CD4-positive, alpha-beta T cell treated with Interleukin-6 for 4 hours (primary cell): ENCODE results near the gene IL1RAPL2.
"Not testable (repeated sequence)": the region's sequence is repeated elsewhere in the genome, so short reads cannot be mapped to it uniquely, and the experiment has no call there.

Source experiments
- DNase-seq: peaks from one replicate; pipeline ENCODE4 v3.0.0-alpha.2; 2020; ENCODE audit warnings: mixed read lengths

IL1RAPL2 gene

DNA sequence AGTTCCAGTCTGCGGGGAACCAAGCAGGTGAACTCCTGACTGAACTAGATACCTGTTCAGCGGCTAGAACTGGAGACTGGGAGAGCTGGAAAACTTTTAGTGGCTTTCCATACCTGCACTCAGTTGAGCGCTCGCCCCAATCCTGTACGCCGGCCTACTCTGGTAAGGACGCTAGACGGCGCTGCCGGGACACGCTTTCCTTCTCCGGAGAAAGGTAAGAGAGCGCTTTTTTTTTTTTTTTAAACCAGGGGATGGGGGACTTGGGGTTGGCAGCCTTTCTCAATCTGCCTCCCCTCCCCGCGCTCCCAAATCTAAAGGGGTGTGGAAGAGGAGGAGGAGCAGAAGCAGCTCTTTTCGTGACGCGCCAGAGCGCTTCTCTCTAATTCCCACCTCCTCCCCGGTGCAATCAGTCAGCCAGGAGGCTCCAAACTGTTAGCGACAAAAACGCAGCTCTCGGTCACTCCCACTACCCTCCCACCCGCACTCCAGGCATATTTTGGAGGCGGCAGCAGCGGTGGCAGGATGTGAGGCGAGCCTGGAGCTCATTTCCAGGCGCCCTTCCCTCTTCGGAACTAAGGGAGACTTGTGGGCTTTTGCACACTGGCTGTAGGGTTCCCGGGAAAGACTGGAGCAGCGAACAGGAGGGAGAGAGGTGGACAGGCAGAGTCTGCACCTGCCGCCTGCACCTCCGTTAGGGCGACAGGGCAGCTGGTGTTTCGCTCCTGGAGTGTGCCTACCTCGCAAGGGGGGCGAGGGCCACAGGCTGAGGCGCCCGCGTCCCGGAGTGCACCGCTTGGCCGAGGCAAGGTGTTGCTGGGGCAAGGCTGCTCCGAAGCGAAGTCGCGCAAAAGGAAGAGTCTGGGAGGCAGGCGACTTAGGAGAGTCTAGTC lies at the start of gene IL1RAPL2:
Gene IL1RAPL2, plus strand, starts transcription at position 409 of the 890 bp plus-strand sequence.
- no peak for DNase-seq

DNA sequence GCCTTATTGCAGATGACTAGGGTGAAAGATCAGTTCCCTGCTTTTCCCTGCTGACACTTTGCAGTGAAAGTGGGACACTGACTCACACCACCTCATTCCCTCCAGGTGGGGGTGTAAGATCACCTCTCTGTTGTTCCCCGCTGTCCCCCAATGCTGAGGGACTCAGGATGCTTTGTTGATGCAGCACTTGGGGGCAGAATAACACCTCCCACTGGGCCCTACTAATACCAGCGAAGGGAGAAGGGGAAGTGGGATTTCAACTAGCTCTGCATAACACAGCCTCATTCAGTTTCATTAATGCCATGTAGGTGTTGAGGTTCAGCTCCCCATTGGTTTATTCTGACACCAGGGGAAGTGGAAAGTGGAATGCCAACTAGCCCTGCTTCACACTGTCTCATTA lies 43.6 kb upstream of the IL1RAPL2 start:
- DNase-seq = no peak

GRCh38 chrX:104523858-104524257 lies 42.1 kb upstream of the IL1RAPL2 start:
- DNase-seq = no peak

DNA sequence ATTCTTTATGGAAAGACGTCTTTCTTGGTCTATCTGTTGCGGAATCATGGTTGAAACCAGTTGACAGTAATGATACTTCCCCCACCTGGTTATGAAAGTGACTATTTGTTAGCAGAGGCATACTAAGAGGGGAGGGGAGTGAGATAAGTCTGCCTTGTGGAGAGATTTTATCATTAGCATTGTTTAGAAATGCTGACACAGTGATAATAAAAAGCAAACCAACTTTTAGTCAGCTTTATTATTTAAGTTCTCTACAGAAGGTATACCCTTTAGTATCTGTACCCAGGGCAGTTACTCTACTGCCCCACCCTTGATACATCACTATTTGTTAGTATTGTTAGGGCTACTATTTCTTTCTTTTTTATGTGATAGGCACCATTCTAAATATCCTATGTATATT lies 26.9 kb upstream of the IL1RAPL2 start:
- no peak for DNase-seq

- DNase-seq = not testable (repeated sequence)
Measured at GRCh38 chrX:104542447-104542846, 23.6 kb upstream of the IL1RAPL2 start.

DNA sequence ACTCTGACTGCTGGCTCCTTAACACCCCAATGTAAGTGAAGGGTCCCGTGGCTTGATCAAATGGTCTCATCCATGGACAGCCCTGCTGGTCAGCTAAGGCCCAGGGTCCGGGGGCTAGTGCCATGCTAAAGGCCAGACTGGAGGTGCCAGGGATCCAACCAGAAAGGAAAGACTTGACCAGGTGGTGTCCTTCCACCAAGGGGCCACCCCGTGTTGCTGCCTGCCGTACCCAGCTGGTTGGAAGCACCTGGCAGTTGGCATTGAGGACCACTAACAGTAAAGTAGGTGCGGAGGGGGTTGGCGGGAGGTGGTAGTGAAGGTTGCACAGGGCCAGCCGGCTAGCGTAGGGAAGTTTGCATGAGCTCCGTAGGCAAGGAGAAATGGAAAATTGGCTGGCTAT lies 1.7 kb upstream of the IL1RAPL2 start:
- DNase-seq = no peak

DNA sequence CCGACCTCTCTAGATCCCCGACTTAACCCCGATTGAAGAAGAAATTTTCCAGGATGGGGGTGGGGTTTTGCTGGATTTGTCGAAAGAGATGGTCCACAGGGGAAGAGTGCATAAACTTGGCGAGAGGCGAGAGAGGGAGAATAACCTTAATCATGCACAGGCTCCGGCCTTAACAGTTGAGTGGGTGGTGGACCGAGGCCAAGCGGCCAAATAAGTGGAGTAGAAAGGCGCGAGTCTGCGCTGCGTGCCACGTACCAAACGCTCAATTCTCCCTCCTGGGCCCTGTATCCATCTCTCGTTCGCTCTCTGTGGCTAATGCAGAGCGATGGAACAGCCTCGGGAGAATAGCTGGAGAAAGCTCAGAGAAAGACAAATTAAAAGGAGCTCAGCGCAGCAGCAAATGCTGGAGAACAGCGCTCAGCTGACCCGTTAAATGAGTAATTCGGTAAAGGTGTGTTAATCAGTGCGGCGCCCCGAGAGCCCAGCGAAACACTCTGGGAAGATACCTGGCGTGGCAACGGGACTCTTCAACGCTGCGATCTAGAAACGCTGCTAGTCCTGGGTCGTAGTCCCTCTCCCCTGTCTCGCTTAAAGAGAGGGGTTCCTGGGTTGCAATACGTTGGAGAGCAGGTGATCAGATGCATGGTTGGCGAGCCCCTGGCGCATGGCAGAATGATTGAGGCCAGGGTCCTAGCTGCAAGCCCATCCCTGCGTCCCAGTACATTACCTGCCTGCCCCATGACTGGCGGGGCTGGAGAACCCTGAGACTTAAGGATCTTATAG lies 887 bp upstream of the IL1RAPL2 start:
- no peak for DNase-seq

DNA sequence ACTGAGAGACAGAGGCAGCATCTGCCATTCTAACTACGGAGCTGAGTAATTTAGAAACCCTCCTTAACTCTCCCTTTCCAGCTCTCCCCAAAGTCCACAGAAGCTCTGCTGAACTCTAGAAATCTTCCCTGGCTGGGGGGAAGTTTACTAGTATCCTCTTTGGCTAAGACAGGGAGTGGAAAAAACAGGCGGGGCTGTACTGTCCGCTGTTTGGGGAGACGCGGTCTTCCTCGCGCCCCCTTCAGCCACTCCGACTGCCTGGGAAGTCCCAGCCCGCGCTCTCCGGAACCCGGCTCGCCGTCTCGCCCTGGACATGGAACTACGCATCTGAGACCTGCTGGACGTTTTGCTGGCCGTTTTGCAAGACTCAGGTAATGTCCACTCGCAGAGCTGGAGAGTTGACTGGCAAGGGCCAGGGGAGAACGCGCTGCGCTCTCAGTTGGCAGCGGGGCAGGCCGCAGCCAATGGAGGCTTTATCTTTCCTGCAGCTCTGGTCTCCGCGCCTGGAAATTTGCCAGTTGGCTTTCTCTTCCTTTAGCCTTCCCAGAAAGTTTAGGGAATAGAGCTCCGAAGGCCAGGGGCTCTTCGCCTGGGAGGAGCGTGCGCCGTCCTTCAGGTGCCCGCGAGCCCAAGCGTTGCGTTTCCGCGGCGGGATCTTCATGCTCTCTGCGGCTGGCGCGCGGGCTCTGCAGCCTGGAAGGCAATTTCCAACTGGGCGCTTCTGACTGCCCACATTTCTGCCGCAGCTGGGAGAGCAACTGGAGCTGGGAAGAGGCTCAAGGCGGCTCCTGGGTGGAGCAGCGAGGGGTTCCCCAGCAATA lies 892 bp downstream of the IL1RAPL2 start:
- no peak for DNase-seq

DNA sequence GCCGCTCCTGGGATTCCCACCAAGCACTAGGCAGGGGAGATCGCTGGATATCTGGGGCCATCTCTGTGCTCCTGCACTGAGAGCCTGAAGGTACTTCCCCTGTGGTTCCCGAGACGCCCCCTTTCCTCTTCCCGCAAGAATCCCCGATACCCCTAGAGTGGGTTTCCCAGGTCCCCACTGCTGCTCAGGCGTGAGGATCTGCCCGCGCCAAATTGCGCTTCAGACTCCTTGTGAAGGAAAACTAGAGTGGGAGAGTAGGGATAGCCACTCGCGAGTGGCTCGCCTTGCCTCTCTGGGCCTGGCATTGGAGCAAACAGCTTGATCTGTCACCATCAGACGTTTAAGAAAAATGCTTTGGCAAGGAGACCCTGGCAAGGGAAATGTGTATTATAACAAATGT lies 1.5 kb downstream of the IL1RAPL2 start:
- DNase-seq = no peak

GRCh38 chrX:104568304-104568915 lies 2.4 kb downstream of the IL1RAPL2 start:
- DNase-seq = no peak

DNA sequence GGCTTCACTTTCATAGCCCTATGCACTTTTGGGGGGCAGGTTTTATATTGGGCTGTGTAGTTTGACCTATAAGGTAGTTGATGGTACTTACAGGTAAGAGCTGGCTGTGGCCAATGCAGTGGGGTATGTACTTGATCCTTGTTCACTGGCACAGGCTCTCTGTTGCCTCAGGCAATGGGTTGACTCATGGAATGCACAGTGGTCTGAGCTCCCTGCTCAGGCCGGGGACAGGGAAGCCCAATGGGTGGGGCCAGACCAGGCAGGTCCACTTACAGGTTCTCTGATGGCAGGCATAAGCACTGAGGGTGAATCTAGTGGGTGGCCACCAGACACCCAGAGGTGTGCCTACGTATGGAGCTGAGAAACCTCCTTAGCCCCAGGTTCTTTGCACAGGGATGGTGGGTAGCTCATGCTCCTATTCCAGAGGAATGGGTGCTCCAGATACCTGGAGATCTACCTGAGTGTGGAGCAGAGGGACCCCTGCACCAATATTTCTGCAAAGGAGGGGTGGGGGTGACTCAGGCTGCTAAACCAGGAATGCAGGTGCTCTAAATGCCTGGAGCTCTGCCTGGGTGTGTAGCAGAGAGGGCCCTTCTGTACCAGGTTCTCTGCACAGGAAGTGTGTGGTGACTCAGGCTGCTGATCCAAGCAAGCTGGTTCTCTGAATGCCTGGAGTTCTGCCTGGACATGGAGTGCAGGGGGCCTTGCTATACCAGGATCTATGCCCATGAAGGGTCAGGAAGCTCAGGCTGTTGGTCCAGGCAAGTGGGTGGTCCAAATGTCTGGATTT lies 52.3 kb downstream of the IL1RAPL2 start:
- no peak for DNase-seq

DNA sequence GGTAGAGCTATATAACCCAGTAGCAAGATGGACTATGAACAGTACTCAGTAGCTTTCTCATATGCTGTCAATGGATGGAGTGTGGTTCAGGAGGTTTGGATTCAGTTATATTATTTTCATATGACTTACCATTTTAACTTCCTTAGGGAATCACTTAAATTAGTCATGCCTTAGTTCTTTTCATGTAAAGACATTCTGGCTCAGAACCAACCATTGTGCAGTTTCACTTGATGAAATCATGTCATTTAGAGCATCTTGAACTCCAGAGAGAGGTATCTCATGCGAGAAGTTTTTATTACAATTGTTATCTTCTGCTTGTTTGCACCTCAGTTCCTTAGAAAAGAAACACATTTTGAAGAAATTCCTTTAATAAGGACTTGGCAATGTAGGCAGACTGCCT lies 55.8 kb downstream of the IL1RAPL2 start:
- DNase-seq = no peak

DNA sequence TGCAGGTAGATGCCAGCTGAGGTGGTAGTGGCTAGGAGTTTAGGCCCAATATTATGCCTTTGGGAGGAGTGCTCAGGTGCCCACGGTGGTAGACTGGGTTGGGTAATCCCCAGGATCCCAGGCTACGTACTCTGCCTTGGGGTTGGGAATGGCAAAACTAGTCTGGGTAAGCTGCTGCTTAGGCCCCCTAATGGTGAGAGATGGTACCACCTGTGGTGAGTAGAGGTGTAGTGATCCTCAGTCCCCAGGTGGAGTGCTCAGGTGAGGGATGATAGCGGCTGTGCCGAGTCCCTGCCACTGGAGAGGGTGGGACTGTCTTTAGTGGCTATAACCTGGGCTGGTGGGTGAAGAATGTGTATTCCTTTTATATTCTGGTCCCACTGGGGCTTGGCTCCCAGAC lies 75.2 kb downstream of the IL1RAPL2 start:
- DNase-seq = no peak

GRCh38 chrX:104647084-104647483 lies 81.1 kb downstream of the IL1RAPL2 start:
- DNase-seq = no peak

DNA sequence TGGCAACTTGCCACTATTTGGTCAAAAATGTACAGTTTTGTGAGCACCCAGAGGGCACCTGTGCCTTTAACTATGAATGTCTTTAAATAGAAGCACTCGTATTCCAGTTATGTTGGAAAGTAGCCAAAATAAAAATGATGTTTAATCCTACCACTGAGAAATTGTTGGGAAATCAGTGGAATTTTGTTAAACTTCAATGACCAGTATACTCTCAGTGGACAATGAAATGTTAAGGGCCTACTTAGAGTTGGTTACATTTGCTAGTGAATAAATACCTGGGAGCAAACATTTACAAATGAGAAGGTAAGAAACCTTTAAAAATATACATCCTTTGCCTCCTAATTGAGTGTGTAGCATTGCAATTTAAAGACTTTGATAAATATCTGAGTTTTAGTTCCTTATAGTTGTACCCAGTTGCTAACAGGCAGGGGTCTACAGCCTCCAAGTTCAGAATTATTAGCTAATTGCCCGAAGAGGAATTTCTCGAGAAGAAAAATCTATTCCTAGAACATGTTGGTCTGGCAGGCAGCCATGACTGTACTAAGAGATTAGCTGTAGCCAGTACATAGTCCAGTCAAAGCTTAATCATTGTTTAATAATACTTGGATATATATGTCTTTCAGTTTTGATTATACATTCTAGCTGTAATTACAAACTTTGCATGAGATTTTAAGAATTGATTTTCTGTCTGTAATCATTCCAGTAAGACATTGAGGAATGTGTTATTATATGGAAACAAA lies 93.2 kb downstream of the IL1RAPL2 start:
- DNase-seq = no peak

- DNase-seq = no peak
Measured at GRCh38 chrX:104660092-104660491, 94.1 kb downstream of the IL1RAPL2 start.

DNA sequence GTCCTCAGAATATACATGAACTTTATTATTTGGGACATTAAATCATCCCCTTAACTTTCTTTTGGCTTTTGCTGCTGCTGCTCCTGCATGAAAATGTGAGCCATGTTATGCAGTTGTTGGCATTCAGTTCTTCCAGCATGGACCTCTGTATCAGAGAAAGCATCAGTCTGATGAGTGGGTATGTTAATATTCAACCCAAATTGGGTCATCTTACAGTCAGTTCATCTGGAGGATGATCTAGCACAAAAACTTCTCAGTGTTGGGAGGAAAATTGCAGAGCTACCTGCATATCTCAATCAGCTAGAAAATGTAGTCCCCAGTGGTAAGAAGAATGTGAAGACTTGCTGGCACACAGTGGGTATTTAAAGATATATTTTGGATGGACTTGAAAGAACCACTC lies 96.7 kb downstream of the IL1RAPL2 start:
- no peak for DNase-seq

DNA sequence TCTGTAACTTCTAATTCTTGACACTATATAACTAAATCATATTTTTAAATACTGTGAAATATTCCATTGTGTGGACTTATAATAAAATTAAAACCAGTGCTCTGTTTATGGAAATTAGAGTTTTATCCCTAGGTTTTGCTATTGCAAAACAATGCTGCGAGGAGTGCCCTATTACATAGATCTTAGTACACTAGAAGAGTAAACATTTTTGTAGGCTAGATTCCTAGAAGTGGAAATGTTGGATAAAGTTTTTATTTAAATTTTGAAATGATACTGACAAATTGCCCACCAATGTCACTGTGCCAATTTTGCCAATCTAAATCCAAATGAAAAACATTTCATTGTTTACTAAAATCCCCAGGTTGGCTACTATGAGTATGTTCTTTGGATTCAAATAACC lies 99.7 kb downstream of the IL1RAPL2 start:
- DNase-seq = no peak

GRCh38 chrX:104668550-104668949 lies 102.6 kb downstream of the IL1RAPL2 start:
- no peak for DNase-seq

DNA sequence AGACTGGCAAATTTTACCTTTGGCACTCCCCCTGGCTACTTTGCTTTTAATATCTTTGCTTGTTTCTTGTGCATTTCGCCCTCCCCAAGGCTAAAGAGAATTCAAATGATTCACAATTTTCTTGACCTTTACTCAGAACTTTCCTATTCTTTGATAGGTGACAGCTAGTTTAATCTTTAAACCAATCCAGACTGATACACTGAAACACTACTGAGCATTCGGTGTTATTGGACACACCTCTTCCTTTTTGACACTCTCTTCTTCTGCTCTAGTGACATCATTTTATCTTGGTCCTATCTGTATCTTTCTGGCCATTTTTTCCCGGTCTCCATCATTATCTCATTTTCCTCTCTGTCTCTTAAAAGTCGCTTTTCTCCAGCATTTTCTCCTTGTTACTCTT lies 103.1 kb downstream of the IL1RAPL2 start:
- no peak for DNase-seq

DNA sequence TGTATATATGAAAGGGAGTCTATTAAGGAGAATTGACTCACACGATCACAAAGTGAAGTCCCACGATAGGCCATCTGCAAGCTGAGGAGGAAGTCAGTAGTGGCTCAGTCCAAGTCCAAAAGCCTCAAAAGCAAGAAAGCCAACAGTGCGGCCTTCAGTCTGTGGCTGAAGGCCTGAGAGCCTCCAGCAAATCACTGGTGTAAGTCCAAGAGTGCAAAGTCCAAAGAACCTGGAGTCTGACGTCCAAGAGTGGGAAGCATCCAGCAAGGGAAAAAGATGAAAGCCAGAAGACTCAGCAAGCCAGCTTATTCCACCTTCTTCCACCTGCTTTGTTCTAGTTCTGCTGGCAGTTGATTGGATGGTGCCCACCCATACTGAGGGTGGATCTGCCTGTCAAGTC lies 104.1 kb downstream of the IL1RAPL2 start:
- no peak for DNase-seq
